DMS53 treated with DMSO at 0.1 percent for 48 hours (cell line): ENCODE measurements around the gene PAFAH1B1.
A peak's percentile ranks its signal among the peaks of the same experiment; 100 is the strongest.
"Not testable (repeated sequence)": the region's sequence is repeated elsewhere in the genome, so short reads cannot be mapped to it uniquely, and the experiment has no call there.

Experiments used
- DNase-seq: peaks from one replicate; lab custom pipeline; 2025; ENCODE audit not compliant: unreplicated experiment; lab: John Stamatoyannopoulos, UW

The PAFAH1B1 gene

DNA sequence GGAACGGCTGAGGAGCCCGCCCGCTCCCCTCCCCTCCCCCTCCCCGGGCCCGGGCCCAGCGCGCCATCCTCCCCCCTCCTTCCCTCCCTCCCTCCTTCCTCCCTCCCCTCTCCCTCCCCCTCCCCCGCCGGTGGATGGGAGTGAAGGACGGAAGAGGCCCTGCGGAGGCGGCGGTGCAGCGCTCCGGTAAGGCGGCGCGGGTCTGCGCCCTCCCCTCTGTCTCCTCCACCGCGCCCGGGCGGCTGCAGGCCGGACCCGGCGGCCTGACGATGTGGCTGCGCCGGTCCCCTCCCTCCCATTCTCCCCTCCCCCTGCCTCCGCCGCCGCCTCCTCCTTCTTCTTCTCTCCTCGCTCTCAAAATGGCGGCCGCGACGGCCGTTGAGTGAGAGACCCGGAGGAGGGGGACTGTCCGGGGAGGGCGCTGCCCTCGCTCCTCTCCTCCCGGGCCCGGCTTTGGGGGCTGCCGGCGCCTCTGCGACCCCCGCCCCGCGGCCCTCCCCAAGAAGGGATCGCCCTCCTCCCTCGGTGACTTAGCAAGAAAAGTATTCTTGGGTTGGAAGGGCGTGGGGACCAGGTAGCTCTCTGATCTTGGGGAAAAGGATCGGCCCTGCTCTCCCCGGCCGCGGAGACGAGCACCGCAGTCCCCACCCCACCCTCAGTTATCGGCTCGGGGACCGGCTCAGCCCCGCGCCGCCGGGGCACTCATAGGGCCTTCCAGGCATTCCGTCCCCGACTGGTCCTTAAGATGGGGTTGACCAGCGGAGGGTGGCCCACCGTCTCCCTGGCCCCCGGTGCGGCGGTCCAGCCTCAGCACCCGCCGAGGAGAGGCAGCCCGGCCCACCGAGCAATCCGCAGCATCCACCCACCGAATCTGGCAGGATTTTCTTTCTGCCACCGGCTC, 617 bp downstream of the PAFAH1B1 start:
- peak; percentile 46 for DNase-seq

DNA sequence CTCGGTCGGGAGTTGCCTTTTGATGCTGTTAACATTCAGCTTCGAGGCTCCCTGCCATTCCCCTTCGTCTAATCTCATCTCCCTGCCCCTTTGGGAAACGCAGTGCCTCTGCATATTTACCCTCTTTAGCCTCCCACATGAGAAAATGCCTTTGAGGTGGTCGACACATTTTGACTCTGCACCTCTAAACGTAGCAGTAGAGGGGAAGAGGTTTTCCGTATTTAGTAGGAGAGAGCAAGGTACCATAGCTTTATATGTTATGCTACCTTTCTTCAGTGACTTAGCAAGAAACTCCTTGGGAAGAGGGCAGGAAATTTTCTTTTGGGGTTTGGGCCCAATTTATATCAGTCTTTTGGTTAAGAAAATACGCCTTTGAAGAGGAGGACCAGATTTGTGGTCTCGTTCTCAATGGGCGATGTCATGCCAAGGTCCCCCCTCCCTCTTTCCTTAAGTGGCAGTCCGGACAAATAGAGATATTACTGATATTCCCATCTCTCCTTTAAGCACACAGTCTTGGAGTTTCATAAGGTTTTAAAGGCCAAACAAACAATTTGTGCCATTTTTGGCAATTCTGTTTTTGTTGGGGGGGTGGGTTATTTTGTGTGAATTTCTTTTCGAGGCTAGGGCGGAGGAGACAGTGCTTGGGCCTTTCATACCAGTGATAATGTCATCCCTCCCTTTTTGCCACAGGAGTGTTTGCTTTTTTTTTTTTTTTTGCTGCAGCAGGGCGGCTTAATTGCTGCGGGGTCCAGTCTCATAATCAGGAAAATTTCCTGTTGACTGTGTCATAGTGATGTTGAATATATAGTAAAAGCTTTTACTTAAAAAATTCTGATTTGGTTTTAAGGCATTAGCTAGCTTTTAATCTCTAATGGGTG, 1.5 kb downstream of the PAFAH1B1 start:
- DNase-seq: no peak

DNA sequence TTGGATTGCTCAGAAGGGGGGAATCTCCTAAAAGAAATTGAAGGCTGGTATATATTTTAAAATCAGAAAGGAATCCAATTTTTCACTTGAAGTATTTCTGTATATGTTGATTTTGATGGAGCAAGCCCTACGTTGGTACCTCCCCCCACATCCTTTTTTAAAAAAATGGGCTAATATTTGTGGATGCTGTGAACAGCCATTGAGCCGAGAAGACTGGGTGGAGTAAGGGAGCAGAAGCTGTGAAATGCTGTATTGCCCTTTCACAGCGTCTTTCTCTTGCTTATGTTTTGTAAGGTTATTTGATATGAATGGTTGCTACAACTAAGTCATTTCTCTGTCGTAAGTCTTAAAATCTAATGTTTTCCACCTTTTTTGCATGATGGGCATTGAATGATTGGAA, 2.3 kb downstream of the PAFAH1B1 start:
- no peak for DNase-seq

DNA sequence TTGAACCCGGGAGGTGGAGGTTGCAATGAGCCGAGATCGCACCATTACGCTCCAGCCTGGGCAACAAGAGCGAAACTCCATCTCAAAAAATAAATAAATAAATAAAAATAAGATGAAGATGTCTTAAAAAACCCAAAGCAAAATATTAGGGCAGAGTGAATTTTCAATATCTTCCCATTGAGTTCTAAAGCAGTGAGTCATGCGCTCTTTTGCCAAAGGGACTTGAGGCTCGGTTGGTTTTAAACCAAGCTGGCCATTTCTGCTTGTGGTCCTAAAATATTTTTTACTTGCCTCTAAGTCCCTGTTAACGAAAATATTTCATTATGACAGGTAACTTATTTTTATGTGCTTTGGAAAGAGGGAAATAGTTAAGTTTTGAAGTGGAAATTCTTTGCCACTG, 4.7 kb downstream of the PAFAH1B1 start:
- no peak for DNase-seq

DNA sequence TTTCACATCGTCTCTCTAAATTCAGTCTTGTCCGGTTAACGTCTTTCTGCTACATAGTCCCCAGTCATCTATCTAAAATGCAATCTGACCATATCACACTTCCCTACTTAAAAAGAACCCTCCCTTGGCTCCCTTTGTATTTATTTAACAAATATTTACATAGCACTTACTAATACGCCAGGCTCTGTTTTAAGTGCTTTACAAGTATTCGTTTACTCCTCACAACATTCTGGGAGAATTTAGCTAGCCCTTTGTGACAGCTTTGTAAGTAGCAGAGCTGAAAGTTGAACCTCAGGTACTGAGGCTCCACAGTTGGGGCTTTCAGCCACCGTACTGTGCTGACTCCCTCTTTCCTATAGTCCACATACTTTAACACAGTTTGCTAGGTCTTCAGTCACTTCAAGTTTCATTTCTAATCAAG, 9.2 kb downstream of the PAFAH1B1 start:
- DNase-seq: peak; percentile 65

DNA sequence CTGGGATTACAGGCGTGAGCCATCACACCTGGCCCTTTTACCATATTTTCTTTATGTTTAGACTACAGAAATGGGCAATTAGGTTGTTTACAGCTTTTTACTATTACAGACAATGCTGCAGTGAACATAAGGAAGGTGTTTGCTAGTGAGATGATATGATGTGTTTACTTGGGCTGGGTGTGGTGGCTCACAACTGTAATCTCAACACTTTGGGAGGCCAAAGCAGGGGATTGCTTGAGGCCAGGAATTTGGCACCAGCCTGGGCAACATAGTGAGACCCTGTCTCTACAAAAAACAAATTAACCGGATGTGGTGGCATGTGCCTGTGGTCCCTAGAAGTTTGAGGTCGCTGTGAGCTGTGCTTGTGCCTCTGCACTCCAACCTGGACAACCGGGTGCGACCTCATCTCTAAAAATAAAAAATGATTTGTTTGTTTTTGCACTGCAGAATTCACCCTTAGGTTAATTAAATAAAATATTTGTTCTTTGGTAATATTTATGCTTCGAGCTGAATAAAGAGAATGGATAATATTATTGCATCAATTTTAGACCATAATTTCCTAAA, 15.0 kb downstream of the PAFAH1B1 start:
- no peak for DNase-seq

DNA sequence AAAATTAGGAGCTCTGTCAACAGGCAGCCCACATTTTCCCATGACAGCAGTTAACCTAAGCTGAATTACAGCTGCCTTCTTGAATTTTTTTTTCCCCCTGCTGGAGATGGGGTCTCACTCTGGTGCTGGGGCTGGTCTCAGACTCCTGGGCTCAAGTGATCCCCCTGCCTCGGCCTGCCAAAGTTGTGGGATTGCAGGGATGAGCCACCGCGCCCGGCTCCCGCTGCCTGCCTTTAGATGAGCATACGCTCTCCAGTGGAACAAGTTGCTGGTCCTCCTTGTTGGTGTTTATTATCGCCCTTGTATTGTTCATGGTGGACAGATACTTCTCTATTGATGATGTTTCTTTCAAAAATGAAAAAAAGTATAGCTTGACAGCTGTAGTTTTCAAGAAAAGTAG, 15.6 kb downstream of the PAFAH1B1 start:
- DNase-seq: no peak

DNA sequence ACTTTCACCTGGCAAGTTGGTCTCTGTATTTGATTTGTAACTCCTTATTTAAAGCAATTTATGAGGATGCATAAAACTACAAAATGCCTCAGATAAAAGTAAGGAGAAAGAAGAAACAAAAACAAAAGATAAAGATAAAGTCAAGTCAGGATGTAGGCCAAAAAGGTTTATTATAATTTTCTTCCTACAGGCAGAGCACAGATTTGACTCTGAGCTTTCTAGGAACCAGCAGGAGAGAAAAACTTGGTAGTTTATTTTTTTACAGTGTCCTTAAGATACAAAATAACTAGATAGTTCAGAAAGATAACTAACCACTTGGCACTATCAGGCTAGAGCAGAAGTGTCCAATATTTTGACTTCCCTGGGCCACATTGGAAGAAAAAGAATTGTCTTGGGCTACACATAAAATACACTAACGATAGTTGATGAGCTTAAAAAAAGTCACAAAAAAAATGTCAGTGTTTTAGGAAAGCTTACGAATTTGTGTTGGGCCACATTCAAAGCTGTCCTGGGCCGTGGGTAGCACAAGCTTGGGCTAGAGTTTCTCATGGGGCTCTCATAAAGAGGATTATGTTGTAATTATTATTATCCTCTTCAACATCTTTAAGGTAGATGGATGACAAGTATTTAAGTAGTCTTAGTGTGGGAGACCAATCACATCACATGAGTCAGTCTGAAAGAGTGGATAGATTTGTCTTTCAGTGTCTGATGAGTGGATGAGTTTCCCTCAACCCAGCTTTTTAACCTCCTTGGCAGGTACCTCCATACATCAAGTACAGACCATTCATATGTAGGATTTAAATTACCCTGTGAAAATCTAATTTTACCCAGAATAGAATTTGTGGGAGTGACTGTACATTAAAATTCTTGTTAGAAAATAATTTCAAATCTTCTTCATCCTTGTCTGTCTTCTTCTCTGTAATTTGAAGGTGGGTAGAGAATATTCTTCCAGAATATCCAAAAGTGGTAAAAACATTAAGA, 17.0 kb downstream of the PAFAH1B1 start:
- DNase-seq: no peak

DNA sequence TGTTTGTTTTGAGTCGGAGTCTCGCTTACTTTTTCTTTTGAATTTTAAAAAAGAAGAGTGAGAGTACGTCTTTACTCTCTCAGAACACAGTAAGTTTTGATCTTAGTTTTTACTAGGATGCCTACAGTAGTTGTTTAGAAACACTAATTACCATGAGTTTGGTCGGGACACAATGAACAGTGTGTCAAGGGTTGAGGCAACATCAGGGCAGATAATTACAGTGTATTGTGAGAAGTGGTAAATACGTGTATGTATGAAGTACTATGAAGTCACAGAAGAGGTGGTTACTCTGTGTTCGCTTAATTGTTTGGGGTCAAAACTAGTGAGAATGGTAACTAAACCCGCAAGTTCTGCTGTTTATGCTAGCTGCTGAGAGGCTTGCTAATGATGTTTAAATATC, 18.2 kb downstream of the PAFAH1B1 start:
- no peak for DNase-seq

DNA sequence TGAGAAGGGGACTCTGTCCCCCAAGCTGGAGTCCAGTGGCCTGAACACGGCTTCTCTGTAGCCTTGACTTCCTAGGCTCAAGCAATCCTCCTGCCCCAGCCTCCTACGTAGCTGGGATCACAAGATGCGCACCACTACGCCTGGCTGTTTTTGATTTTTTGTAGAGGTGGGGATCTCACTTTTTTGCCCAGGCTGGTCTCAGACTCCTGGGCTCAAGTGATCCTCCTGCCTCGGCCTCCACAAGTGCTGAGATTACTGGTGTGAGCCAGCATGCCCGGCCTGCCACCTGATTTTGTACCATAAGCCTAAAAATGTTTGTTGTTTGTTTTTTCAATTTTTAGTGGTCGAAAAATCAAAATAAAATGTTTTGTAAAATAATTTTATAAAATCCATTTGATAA, 19.2 kb downstream of the PAFAH1B1 start:
- DNase-seq: no peak

DNA sequence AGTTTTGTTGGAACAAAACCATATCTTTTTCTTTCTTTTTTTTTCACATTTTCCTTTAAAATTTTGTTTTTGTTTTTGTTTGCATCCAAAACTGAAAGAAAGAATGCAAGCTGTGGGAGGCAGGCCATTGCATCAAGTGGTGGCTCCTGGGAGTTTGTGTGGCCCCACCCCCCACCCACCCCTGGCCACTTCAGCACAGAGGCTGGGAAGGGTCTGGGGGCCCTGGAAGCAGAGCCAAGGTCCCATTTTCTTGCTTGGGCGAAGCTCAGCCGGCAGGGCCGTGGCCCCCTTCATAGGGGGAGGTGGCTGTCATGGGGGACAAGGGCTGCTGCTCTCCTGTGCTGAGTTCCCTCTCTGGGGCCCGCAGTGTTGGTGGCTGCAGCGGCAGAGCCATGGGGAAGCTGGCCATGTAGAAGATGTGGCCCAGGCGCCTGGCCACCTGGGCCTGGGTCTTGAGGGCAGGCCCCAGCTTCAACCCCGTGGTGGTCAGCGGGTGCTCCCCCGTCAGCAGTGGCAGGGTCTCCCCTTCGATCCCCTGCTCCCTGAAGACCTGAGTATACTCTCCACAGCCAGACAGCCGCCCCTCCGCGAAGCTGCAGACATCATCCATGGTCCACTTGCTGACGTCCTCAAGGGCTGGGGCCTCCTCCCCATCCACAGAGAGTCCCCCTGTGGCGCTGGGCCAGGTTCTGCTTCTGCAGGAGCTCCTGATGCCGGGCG, 19.8 kb downstream of the PAFAH1B1 start:
- no peak for DNase-seq

DNA sequence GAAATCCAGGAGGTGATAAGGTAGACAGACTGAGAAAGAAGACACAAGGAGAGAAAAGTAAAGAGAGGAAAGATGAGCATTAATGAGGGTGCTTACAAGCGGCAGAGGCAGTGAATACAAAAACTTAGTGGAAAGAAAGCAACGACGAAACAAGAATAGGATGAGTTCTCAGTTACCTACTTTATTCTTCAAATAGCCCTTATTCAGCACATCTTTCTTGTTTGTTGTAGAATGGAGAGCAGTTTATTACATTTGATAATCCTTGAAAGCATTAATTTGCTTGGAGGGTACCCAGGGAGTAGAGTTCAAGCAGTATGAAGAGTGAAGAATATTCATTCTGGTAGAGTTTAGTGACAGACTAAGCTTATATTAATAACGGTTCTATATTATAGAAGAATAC, 22.4 kb downstream of the PAFAH1B1 start:
- DNase-seq: no peak

DNA sequence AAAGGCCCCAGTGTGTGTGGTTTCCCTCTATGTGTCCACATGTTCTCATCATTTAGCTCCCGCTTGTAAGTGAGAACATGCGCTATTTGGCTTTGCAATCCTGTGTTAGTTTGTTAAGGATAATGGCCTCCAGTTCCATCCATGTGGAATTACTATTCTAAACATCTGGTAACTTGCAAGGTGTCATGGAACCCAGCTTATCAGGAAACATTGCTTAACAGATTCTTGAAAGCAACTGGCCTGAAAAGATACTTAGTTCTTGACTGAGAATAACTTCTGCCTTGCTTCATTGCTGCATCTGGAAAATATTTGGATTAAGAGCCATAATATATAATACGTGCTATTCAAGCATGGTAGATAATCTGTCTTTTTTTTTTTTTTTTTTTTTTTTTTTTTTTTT, 27.8 kb downstream of the PAFAH1B1 start:
- DNase-seq: no peak

DNA sequence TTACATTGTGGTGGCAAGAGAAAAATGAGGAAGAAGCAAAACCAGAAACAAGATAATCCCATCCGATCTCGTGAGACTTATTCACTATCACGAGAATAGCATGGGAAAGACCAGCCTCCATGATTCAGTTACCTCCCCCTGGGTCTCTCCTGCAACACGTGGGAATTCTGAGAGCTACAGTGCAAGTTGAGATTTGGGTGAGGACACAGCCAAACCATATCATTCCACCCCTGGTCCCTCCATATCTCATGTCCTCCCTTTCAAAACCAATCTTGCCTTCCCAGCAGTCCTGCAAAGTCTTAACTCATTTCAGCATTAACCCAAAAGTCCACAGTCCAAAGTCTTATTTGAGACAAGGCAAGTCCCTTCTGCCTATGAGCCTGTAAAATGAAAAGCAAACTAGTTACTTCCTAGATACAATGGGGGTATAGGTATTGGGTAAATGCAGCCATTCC, 28.5 kb downstream of the PAFAH1B1 start:
- DNase-seq: not testable (repeated sequence)

DNA sequence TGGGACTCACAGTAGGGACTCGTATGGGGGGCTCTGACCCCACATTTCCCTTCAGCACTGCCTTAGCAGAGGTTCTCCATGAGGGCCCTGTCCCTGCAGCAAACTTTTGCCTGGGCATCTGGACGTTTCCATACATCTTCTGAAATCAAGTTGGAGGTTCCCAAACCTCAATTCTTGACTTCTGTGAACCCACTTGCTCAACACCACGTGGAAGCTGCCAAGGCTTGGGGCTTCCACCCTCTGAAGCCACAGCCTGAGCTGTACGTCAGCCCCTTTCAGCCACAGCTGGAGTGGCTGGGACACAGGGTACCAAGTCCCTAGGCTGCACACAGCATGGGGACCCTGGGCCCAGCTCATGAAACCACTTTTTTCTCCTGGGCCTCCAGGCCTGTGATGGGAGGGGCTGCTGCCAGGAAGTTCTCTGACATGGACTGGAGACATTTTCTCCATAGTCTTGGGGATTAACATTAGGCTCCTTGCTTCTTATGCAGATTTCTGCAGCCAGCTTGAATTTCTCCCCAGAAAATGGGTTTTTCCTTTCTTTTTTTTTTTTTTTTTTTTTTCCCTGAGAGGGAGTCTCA, 29.4 kb downstream of the PAFAH1B1 start:
- not testable (repeated sequence) for DNase-seq

DNA sequence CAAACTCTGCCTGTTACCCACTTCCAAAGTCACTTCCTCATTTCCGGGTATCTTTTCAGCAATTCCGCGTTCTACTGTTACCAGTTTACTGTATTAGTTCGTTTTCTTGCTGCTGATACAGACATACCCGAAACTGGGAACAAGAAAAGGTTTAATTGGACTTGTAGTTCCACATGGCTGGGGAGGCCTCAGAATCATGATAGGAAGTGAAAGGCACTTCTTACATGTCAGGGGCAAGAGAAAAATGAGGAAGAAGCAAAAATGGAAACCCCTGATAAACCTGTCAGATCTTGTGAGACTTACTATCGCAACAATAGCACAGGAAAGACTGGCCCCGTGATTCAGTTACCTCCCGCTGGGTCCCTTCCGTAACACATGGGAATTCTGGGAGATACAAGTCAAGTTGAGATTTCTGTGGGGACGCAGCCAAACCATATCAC, 30.9 kb downstream of the PAFAH1B1 start:
- no peak for DNase-seq

DNA sequence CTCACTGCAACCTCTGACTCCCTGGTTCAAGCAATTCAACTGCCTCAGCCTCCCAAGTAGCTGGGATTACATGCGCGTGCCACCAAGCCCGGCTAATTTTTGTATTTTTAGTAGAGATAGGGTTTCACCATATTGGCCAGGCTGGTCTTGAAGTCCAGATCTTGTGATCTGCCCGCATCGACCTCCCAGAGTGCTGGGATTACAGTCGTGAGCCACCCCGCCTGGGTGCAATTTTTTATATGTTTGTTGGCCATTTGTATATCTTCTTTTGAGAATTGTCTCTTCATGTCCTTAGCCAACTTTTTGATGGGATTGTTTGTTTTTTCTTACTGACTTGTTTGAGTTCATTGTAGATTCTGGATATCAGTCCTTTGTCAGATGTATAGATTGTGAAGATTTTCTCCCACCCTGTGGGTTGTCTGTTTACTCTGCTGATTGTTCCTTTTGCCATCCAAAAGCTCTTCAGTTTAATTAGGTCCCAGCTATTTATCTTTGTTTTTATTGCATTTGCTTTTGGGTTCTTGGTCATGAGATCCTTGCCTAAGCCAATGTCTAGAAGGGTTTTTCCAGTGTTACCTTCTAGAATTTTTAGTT, 33.3 kb downstream of the PAFAH1B1 start:
- not testable (repeated sequence) for DNase-seq

DNA sequence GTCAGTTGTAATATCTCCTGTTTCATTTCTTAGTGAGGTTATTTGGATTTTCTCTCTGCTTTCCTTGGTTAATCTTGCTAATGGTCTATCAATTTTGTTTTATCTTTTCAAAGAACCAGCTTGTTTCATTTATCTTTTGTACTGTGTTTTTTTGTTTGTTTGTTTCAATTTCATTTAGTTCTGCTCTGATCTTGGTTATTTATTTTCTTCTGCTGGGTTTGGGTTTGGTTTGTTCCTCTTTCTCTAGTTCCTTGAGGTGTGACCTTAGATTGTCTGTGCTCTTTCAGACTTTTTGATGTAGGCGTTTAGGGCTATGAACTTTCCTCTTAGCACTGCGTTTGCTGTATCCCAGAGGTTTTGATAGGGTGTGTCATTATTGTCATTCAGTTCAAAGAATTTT, 35.5 kb downstream of the PAFAH1B1 start:
- DNase-seq: not testable (repeated sequence)

DNA sequence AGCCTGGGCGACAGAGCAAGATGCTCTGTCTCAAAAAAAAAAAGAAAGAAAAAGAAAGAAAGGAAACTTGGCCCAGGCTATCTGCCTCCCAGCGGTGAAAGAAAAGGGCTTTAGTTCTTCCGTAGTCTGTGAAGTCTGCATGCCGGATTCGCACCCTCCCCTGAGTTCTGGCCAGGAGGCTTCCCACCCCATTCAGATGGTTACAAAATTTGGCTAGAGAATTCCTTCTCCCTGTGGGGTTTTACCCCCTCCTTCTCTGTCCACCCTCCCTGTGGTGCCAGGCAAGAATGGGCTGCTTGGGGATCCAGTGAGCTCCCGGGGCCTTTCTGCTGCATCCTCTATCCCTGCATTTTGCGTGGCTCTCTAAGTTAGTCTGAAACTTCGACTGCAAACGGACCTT, 37.8 kb downstream of the PAFAH1B1 start:
- no peak for DNase-seq
